Lower leg skin (tissue), 4 donors: ENCODE results near the gene ELAVL2. TPM values are rescaled to one million over a fixed set of nuclear protein-coding genes. Genes with fewer than 3 reads are reported as not detected.

Experiments used
- DNase-seq, 2 donors: peaks; one replicate each; pipeline ENCODE4 v3.0.0-alpha.2; 2019; ENCODE audit warnings: low spot score in 2 of 2
- H3K4me3 ChIP-seq: fragments of 200-600 bp; sonication (generic); 2 replicates; pipeline ENCODE4 v1.5.1; 2017; ENCODE audit warnings: mild to moderate bottlenecking, low read depth; ENCODE audit not compliant: poor library complexity, severe bottlenecking
- POLR2A ChIP-seq, 2 donors: fragments of 450-650 bp; IDR thresholded peaks; one replicate each; pipeline ENCODE4 v1.6.1; 2016 to 2017; ENCODE audit warnings: antibody characterized with exemption in 2 of 2, mild to moderate bottlenecking in 1 of 2, moderate library complexity in 1 of 2
- WGBS, 2 donors: methylation state at CpG; one replicate each; pipeline ENCODE4 v1.1.5; 2018; 5-methylcytosine and 5-hydroxymethylcytosine counted together
- intact Hi-C: fragments of 100-400 bp; cut with DNase I; formaldehyde crosslinking; loops from one replicate; pipeline ENCODE4 v1.15.0; 2023; ENCODE audit warnings: low total_unique reads
- total RNA-seq, 4 donors: library from RNA; depleted of rRNA; stranded (reverse); fragments of >200 nt; gene quantifications; one replicate each; pipeline ENCODE4 v1.1.0, GENCODE V29; 2016
- TF ChIP-seq, protein P1 (sequence below), 3 donors: fragments of 450-650 bp; IDR thresholded peaks; one replicate each; pipeline ENCODE4 v1.5.1; 2016; ENCODE audit warnings: antibody characterized with exemption in 3 of 3, mild to moderate bottlenecking in 3 of 3, moderate library complexity in 2 of 3

Gene ELAVL2
- total RNA-seq, 4 donors from 2014 or later, result 0.11 to 1.3 (median 0.42) TPM

DNA sequence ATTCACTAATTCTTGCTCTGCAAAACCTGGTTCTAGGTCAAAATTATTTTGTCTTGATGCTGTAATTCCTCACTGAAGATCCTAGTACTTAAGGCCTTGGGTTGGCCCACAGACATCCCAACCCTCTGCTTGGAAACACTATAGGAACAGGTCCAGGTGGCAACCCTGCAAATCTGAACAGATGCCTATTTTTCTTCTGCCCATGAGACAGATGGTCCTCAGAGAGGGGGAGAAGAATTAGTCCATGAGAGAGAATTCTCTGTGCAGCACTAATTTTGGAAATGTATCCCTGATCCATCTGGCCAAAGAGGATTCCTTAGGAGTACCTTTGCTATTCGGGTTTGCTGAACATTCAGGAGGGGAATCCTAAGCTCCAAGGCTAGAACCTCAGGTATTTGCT is 156.3 kb downstream of the ELAVL2 start:
- DNase-seq, result no peak
- no peak overlapping the region for H3K4me3 ChIP-seq
- WGBS, 2 donors, result 88 to 91% methylated on average over 1 of the region's 1 CpG
- TF ChIP-seq POLR2A (IDR thresholded peaks at IDR 0.05), result no peak
- TF ChIP-seq, protein P1, sequence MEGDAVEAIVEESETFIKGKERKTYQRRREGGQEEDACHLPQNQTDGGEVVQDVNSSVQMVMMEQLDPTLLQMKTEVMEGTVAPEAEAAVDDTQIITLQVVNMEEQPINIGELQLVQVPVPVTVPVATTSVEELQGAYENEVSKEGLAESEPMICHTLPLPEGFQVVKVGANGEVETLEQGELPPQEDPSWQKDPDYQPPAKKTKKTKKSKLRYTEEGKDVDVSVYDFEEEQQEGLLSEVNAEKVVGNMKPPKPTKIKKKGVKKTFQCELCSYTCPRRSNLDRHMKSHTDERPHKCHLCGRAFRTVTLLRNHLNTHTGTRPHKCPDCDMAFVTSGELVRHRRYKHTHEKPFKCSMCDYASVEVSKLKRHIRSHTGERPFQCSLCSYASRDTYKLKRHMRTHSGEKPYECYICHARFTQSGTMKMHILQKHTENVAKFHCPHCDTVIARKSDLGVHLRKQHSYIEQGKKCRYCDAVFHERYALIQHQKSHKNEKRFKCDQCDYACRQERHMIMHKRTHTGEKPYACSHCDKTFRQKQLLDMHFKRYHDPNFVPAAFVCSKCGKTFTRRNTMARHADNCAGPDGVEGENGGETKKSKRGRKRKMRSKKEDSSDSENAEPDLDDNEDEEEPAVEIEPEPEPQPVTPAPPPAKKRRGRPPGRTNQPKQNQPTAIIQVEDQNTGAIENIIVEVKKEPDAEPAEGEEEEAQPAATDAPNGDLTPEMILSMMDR (IDR thresholded peaks at IDR 0.05), result no peak
- intact Hi-C loops, result no loop called here

DNA sequence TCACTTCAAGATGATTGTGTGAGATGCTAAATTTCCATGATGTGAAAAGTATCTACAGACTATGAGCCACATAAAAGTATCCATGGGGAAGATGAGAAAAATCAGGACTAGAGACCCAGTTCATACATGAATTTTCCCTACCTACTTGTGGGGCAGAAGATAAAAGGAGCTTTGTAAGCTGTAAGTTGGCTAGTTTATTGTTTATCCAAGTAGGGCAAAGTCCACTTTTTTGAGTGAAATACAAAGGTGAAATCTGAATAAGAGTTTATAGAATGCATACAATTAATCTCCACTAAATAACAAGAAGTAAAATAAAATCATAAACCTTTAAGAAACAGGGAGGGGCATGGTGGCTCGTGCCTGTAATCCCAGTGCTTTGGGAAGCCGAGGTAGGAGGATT is 160.4 kb downstream of the ELAVL2 start:
- no peak for TF ChIP-seq POLR2A (IDR thresholded peaks at IDR 0.05)
- TF ChIP-seq, protein P1 (IDR thresholded peaks at IDR 0.05), result no peak
- WGBS, 2 donors, result 90 to 94% methylated on average over 2 of the region's 2 CpGs
- no peak for DNase-seq
- H3K4me3 ChIP-seq, result no peak overlapping the region
- intact Hi-C loops, result no loop called here

DNA sequence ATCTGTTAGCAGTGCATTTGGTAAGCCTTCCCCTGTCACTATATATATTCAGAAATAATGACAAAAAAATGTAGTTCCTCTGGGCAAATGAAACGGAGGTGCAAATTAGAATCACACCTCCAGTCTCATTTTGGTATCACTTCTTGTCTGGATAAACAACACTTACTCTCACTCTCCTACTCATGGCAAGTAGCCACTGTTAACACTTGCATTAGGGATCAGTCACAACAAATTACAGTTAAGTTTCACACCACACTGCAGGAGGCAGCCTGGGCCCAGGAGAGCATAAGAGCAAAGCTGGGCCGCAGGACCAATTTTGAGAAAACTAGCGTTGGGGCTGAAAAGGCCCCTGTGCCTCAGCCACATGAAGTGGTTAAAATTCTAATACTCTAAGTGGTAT is 161.0 kb downstream of the ELAVL2 start:
- no peak for DNase-seq
- intact Hi-C loops, result no loop called here
- TF ChIP-seq, protein P1 (IDR thresholded peaks at IDR 0.05), result no peak
- TF ChIP-seq POLR2A (IDR thresholded peaks at IDR 0.05), result no peak
- H3K4me3 ChIP-seq, result no peak overlapping the region
- 67 to 82% methylated on average over 3 of the region's 3 CpGs for WGBS, 2 donors

DNA sequence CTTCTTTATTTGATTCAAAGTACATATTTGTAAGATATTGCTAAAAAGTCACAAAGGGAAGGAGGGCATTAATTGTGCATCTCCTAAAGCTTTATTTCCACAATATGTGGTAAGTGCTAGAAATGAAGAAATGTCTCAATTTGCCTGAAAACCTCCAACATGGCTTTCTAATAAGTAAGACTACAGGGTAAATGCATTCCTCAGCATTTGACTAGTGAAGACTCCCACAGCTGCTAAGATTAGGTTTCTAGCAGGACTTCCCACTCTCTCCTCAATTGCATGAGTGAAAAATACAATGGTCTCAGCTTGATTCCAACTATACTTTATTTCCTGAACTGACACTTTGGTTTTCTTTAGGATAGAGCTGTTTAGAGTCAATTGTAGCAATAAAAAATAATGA is 162.1 kb downstream of the ELAVL2 start:
- no peak overlapping the region for H3K4me3 ChIP-seq
- intact Hi-C loops, result no loop called here
- no peak for DNase-seq
- no peak for TF ChIP-seq POLR2A (IDR thresholded peaks at IDR 0.05)
- TF ChIP-seq, protein P1 (IDR thresholded peaks at IDR 0.05), result no peak

DNA sequence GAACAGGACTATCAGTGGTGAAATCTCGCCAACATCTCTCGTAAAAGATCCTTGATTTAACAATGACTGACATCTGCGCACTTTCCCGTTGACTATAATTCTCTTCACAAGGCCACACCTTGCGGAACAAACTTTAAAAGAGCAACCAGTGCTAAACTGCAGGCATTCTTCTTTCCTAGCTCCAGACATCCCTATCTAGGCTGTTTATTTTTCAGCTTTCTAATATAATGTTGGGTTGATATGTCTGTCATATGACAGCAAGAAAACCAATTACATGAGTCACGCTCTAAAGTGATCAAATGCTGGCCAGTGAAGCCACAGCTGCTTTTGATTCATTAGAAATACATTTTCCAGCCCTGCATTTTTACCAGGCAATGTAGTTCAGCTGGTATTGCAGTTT is 162.5 kb downstream of the ELAVL2 start:
- intact Hi-C loops, result no loop called here
- DNase-seq, result no peak
- 48 to 50% methylated on average over 6 of the region's 6 CpGs for WGBS, 2 donors

DNA sequence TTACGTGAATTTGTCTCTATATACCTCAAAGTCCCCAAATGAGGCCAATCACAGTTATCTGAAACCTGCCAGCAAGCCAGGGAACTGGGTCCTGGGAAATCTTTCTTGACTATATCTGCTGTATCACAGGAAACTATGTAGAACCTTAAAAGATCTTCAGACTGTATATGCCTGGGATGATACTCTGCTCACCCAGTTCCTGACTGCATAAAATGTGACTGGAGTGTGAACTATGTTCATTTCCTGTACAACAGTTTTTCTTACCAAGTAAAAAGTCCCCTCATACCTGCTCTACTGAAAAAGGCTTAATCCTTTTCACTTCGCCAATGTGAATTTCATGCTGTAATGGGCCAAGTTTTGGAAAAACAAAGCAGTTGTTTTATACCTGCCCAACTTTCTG is 162.9 kb downstream of the ELAVL2 start:
- no peak overlapping the region for H3K4me3 ChIP-seq
- 55 to 59% methylated on average over 2 of the region's 2 CpGs for WGBS, 2 donors
- no peak for DNase-seq
- intact Hi-C loops, result no loop called here
- TF ChIP-seq POLR2A (IDR thresholded peaks at IDR 0.05), result no peak
- TF ChIP-seq, protein P1 (IDR thresholded peaks at IDR 0.05), result no peak

More for the DNA sequence above, 162.5 kb downstream of the ELAVL2 start:
- H3K4me3 ChIP-seq, result no peak overlapping the region
- no peak for TF ChIP-seq POLR2A (IDR thresholded peaks at IDR 0.05)
- TF ChIP-seq, protein P1 (IDR thresholded peaks at IDR 0.05), result no peak
